ENCODE measurements around the gene SLC16A10.

DNA sequence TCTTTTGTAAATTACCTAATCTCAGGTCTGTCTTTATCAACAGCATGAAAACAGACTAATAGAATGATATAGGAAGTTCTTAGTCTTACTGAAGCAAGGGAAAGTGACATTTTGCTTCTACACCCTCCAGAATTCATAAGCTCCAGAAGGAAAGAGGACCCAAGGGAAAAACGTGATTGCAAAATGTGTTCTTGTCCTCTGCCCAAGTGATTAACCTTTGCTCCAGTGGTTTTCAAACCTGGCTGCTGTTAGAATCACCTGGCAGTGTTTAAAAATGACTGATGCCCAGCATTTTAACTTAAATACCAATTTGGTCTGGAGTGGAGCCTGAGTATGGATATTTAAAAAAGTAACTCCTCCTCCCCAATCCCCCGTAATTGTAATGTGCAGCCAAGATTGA lies 191.4 kb downstream of the SLC16A10 start:
- TF ChIP-seq, protein P1, sequence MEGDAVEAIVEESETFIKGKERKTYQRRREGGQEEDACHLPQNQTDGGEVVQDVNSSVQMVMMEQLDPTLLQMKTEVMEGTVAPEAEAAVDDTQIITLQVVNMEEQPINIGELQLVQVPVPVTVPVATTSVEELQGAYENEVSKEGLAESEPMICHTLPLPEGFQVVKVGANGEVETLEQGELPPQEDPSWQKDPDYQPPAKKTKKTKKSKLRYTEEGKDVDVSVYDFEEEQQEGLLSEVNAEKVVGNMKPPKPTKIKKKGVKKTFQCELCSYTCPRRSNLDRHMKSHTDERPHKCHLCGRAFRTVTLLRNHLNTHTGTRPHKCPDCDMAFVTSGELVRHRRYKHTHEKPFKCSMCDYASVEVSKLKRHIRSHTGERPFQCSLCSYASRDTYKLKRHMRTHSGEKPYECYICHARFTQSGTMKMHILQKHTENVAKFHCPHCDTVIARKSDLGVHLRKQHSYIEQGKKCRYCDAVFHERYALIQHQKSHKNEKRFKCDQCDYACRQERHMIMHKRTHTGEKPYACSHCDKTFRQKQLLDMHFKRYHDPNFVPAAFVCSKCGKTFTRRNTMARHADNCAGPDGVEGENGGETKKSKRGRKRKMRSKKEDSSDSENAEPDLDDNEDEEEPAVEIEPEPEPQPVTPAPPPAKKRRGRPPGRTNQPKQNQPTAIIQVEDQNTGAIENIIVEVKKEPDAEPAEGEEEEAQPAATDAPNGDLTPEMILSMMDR (IDR thresholded peaks at IDR 0.05) = no peak
- TF ChIP-seq POLR2AphosphoS5 (IDR thresholded peaks at IDR 0.05) = no peak

All from breast epithelium (tissue), 3 donors.